Naive thymus-derived CD4-positive, alpha-beta T cell (primary cell): ENCODE measurements around the gene TCTN2. TPM values are rescaled to one million over a fixed set of nuclear protein-coding genes. Genes with fewer than 3 reads are reported as not detected.

Experiments used
- polyA plus RNA-seq, 2 donors: library from polyadenylated mRNA; unstranded; fragments of 300-500 nt; fragmentation: Illumina TruSeq; gene quantifications; one replicate each; pipeline ENCODE4 v1.2.3, GENCODE V29; 2021
- total RNA-seq, 6 experiments: library from RNA in 5 of 6; stranded (reverse) in 5 of 6; gene quantifications; 1 replicate in 5 of 6; 2 replicates in 1 of 6; pipeline ENCODE4 v1.2.3 and lab custom pipeline; 2021 to 2026

The TCTN2 gene
- total and polyA plus RNA-seq, 7 experiments from 2014 or later: 1.1 to 9.1 (median 4.9) TPM

Other genes starting within 250 kb of the TCTN2 start
- 10 to 100 TPM in 1 of 5 experiments, 1 to 10 TPM in 4; 4.3 to 12.8 (median 5.6) TPM for gene RILPL2, start 234.4 kb upstream of the TCTN2 start, total RNA-seq
- 1 to 10 TPM; 5.5 to 5.6 TPM for gene RILPL2, start 234.4 kb upstream of the TCTN2 start, polyA plus RNA-seq
- gene SNRNP35, start 213.0 kb upstream of the TCTN2 start, total RNA-seq: 10 to 100 TPM; 30.2 to 53.4 (median 35.8) TPM
- 10 to 100 TPM; 24.2 to 35.1 TPM for gene SNRNP35, start 213.0 kb upstream of the TCTN2 start, polyA plus RNA-seq
- 1 to 10 TPM; 1.5 to 9.2 (median 3.9) TPM for gene RILPL1, start 137.4 kb upstream of the TCTN2 start, total RNA-seq
- gene RILPL1, start 137.4 kb upstream of the TCTN2 start, polyA plus RNA-seq: under 1 TPM in 1 of 2 donors, not detected in 1; 0.29 TPM
- gene TMED2, start 86.6 kb upstream of the TCTN2 start, total RNA-seq: 100 to 1,000 TPM in 2 of 5 experiments, 10 to 100 TPM in 3; 74.6 to 198 (median 98.0) TPM
- gene TMED2, start 86.6 kb upstream of the TCTN2 start, polyA plus RNA-seq: 100 to 1,000 TPM; 199 to 256 TPM
- 10 to 100 TPM; 26.0 to 54.0 (median 43.4) TPM for gene DDX55, start 69.0 kb upstream of the TCTN2 start, total RNA-seq
- gene DDX55, start 69.0 kb upstream of the TCTN2 start, polyA plus RNA-seq: 10 to 100 TPM; 17.1 to 21.5 TPM
- gene EIF2B1, start 37.4 kb upstream of the TCTN2 start, total RNA-seq: 10 to 100 TPM; 44.0 to 64.3 (median 49.5) TPM
- 10 to 100 TPM; 70.7 to 74.3 TPM for gene EIF2B1, start 37.4 kb upstream of the TCTN2 start, polyA plus RNA-seq
- gene GTF2H3, start 37.3 kb upstream of the TCTN2 start, total RNA-seq: 10 to 100 TPM; 21.4 to 39.7 (median 27.7) TPM
- gene GTF2H3, start 37.3 kb upstream of the TCTN2 start, polyA plus RNA-seq: 10 to 100 TPM; 43.2 to 47.2 TPM
- gene ATP6V0A2, start 41.2 kb downstream of the TCTN2 start, total RNA-seq: 10 to 100 TPM; 36.7 to 47.6 (median 37.6) TPM
- gene ATP6V0A2, start 41.2 kb downstream of the TCTN2 start, polyA plus RNA-seq: 10 to 100 TPM; 10.5 to 15.5 TPM
- under 1 TPM; 0.05 to 0.50 (median 0.11) TPM for gene DNAH10, start 91.2 kb downstream of the TCTN2 start, total RNA-seq
- under 1 TPM; 0.06 to 0.07 TPM for gene DNAH10, start 91.2 kb downstream of the TCTN2 start, polyA plus RNA-seq